ENCODE data around the gene NOD2.

GRCh38 chr16:50736448-50736847 is 43.0 kb downstream of the NOD2 start:
- TF ChIP-seq EZH2 (IDR thresholded peaks at IDR 0.05; ENCODE audit: insufficient read depth, poor library complexity, severe bottlenecking) = no peak
- no peak for TF ChIP-seq EZH2phosphoT487 (IDR thresholded peaks at IDR 0.05; ENCODE audit: insufficient read depth, low read depth)
